ENCODE data around the gene OPN4.
A peak's percentile ranks its signal among the peaks of the same experiment; 100 is the strongest.

The OPN4 gene

DNA sequence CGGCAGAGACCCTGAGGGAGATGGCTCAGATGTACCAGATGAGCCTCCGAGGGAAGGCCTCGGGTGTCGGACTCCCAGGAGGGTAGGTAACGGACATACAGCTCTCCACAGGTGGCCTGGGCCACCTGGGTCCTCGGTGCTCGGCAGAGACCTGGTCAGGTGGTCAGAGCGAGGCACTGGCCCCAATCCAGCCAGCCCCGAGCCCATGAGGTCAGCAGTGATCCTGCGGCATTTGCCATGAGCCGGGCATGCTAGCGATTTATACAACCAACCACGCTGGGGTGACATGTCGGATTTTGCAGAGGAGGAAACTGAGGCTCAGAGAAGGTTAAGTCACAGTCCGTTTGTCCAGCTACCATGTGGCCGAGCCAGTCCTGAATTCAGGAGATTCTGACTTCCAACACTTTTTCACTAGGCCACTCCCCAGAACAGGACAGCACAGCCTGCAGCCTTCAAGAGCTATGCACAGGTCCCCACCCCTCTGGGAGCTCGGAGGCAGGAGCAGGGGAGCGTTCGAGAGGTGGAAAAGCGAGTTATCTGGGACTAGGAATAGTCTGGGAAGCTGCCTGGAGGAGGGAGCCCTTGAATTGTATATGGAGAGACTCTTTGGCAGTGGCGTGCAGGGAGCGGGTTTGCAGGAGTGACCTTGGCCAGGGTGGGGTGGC, 27.5 kb downstream of the OPN4 start:
- no peak for DNase-seq

DNA sequence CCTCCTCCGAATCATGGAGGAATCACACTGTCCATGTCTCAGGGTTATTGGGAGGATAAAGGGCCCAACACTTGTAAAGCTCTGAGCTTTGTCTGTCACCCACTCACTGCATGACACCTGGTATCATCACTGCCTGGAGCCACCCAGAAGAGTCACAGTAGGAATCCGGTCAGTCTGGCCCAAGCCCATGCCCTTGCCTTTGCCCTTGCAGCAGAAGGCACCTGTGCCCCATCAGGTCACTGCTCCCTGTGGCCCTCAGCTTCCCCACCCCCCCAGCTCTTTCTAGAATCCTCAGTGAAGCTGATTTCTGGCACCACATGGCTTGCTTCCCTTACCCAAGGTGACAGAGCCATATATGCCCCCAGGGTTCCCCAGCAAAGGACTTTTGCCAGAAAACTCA, 28.3 kb downstream of the OPN4 start:
- no peak for DNase-seq

DNA sequence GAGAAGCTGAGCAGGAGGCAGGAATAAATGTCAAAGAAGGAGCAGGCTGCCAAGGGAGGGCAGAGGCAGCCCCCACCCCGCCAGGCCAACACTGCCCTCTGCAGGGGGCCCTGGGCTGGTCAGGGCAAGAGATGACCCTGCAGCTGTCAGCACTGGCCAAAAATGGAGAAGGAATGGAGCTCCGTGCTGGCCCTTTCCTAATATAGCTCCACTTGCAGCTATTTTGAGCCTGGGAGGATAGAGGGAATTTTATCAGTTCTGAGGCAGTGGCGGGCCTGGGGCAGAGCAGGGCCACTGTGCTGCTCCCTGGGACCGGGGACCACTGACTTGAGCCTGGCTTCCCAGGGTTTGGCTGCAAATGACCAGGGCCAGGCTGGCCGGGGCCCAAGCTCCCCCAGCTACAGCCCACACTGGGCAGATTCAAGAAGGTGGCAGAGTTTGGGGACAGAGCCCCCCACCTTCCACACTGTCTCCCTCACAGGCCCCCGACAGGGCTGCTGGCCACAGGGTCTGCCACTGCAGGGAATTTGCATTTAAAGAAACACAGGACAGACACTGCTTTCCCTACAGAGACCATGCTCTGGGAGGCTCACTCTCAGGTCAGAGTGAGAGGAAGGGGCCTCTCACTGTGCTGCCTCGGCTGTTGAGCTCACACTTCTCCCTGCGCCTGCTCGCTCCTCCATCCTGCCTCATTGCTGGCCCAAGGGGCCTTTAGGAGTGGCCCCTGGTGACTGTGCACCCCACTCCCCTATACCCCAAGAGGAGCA, 30.2 kb downstream of the OPN4 start:
- no peak for DNase-seq

DNA sequence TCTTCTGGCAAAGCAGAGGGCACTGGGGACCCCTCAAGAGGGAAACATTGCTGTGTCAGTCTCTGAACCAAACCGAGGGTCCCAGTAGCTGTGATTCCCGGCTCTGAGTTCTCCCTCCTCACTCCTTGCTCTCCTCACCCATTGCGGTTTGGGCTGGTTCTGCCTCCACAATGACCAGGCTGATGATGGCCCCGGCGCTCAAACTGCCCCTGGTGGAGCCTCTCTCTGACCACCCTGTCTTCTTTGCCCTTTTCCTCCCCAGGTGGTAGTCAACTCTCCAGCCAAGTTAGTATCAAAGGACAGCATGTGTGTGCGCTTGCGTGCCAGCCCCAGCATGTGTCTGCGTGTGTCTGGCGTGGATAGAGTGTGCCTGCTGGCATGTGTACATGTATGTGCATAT, 31.1 kb downstream of the OPN4 start:
- no peak for DNase-seq

DNA sequence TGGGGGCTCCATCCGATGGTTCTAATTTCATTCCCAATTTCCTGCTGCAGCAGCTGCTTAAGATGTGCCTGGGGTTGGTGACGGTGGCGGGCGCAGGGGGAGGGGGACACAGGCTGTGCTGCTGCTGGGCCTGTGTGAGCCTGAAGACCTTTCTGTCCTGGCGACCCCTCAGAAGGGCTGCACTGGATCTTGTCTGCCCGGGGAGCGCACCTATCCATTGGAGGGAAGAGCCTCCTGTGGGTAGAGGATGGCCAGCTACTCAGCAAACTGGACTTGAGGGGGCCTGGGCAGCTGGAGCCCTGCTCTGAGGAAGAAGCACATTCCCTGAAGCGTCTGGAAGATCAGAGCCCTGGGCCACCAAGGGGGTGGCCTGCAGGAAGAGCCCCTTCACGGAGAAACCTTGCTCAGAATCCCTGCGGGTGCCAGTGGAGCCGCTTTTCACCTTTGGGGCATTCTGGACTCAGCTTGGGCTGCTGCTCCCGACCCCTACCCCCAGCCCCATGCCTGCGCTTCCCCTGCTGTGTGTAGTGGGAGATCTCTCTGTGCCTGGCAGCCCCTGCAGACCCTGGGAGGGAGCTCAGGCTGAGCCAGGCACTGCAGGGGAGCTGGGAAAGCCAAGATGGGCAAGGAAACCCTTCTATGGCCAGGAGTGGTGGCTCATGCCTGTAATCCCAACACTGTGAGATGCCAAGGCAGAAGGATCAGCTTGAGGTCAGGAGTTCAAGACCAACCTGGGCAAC, 31.7 kb downstream of the OPN4 start:
- DNase-seq = no peak

DNA sequence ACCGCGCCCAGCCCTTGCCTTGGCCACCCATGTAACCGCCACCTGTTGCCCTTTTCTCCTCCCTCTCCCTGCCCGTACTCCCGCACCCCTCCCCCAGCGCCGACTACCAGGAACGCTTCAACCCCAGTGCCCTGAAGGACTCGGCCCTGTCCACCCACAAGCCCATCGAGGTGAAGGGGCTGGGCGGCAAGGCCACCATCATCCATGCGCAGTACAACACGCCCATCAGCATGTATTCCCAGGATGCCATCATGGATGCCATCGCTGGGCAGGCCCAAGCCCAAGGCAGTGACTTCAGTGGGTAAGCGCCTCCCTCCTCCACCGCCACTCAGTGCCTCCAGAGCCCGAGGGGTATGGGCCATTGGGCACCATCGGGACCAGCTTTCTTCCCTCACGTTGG, 32.6 kb downstream of the OPN4 start:
- DNase-seq = no peak

DNA sequence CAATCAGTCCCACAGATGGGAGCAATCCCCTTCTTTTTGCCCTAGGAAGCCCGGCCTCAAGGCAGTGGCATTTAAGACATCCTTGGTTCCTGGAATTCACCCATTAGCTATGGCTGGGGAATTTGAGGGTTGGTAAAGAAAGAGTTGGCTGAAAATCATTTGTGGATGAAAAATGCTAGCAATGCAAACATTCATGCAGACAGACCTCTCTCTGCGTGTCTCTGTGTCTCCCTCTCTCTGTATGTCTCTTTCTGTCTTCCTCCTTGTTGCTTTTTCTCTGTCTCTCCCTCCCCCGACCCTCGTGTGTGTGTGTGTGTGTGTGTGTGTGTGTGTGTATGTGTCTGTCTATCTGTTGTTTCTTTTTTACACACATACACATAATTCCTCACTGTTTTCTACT, 33.4 kb downstream of the OPN4 start:
- DNase-seq = no peak

DNA sequence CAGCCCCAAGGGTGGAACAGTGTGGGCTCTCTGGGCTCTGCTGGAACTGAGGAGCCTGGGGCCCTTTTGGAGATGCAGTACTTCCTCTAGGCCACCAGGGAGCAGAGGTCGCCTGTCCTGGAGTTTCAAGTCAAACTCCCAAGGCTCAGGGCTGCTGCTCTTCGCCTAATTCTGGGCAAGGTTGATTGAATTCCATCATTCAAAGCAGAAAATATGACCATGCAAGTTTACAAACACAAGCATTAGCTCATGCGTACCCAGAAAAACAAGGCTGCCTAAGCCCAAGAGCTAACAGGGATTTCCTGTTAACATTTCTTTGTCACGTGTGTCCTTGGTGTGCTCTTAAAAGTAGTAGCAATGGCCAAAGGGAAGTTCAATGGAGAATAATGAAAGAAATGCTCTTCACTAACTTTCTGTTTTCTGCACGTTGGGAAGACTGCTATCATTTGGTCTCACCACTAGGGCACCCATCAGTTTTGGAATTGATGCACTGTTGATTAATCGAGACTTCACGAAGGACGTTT, 34.1 kb downstream of the OPN4 start:
- DNase-seq = peak; percentile 44

DNA sequence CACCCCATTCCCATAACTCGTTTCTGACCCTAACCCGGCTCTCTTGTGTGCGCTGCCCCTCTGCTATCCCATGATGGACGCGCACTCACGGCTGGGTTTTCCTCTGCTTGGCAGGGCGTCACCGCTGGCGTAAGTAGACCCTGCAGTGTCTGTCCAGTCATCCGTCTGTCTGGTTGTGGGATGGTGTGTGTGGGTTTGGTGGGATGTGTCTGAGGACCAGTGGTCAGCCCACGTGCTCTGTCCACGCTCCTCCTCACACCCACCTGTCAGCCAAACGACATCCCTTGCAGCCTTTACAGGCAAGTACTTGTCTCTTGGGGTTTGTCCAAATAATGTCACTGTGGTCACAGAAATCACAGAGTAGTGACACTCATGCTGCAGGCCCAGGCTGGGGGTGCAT, 34.8 kb downstream of the OPN4 start:
- no peak for DNase-seq

DNA sequence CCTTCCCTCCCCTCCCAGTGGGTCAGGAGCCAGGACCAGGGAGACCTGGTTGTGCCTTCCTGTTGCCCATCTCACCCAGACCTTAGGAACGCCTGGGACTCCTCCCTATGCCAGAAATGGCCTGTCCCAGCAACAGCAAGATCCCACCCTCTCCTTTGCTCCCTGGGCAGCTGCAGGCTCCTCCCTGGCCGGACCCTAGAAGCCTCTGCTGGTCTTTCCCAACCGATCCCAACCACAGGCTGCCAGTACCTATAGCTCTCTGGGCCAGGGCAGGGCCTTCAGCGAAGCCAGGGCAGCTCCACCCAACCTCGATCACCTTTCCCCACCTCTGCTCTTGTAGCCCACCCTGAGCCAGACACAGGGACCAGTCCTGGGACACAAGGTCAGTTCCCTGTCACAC, 35.9 kb downstream of the OPN4 start:
- DNase-seq = no peak

DNA sequence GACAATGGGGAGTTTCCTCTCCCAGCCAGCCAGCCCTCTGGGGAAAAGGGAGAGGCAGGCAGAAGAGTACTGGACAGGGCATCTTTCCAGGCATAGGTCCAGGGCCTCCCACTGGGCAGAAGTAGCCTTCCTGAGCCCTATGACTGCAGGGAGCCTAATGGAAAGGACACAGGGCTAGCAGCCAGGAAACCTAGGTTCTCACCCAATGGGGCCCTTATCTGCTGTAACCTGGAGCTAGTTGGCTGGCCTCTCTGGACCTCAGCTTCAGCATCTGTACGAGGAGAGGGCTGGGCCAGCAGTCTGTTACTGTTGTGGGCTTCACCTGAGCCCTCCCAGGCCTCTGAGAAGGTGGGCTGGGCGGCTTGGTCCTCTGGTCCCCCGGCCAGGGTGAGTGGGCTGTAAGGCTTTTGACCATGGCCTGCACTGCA, 36.3 kb downstream of the OPN4 start:
- no peak for DNase-seq

DNA sequence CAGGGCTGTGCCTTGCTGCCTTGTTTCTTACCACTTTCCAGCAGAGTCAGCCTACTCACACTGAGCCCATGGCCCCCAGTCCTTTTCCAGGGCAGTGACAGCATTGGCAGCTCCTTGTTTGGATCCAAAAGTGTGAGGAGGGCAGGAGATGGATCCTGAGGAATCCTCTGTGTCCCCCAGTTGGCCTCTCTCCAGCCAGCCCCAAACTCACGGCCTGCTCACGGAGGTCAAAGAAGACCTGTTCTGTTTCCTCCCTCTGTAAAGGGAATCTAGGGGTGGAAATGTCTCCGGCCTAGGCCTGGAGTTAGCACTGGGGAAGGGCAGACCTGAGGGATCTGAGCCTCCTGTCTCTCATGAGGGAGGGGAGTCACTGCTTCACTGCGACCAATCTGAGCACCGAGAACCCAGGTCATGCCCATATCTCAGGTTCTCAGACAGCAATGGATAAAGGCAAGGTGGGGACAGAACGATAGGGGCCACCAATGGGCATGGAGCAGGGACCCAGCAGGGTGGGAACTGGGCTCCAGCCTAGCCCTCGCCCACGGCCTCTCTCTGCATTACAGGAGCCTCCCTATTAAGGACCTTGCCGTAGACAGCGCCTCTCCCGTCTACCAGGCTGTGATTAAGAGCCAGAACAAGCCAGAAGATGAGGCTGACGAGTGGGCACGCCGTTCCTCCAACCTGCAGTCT, 37.1 kb downstream of the OPN4 start:
- no peak for DNase-seq

DNA sequence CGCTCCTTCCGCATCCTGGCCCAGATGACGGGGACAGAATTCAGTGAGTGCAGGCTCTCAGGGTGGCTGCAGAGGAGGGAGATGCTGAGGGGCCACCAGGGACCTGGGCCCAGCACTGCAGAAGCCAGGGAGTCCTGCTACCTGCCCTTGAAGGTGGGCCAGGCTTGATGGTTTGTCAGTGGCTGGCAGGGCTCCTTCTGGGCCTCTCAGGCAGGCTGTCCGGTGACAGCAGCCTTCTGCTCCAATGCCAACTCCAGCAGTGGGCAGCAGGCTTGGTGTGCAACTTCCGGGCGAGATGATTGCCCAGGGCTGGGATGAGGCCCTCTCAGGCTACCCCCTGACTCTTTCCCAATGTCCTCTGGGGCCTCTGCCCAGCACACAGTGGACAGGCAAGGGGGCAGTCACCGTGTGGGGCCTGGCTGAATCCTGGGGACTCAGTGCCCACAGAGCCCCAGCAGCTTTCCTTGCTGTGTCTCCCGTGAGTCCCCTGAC, 37.7 kb downstream of the OPN4 start:
- DNase-seq = no peak

DNA sequence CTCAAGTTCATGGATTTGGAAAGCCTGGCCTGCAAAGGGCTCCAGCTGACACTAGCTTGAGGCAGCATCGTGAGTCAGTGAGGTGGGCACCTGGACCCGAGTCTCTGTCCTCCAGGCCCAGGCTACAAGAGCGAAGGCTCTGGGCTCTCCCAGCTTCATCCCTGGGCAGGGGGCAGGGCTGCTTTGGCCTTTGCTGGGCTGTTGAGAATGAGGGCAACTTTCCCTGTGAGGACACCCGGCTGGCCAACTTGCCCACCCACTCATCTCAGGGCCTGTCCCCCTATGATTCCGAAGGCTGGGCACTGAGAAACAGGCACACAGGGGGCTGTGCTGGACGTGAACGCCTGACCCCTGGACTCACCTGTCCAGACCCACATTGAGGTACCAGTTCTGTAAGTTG, 38.3 kb downstream of the OPN4 start:
- DNase-seq = no peak

DNA sequence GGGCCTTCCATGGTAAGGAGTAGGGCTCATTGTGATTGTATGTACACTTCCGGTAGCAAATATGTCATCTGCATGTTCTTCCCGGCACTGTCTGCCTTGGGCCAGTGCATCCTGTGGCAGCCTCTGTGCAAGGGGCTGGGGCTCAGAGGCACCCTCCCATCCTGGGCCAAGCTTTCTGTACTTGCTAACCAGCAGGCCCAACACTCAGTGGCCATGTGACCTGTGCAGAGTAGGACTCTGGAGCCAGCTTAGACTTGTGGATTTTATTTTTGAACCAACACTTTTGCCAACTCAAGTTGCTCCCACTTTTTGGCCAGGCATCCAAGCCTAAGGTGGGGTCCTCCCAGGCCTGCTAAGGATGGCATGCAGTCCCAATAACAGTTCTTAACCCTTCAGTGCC, 38.9 kb downstream of the OPN4 start:
- no peak for DNase-seq

DNA sequence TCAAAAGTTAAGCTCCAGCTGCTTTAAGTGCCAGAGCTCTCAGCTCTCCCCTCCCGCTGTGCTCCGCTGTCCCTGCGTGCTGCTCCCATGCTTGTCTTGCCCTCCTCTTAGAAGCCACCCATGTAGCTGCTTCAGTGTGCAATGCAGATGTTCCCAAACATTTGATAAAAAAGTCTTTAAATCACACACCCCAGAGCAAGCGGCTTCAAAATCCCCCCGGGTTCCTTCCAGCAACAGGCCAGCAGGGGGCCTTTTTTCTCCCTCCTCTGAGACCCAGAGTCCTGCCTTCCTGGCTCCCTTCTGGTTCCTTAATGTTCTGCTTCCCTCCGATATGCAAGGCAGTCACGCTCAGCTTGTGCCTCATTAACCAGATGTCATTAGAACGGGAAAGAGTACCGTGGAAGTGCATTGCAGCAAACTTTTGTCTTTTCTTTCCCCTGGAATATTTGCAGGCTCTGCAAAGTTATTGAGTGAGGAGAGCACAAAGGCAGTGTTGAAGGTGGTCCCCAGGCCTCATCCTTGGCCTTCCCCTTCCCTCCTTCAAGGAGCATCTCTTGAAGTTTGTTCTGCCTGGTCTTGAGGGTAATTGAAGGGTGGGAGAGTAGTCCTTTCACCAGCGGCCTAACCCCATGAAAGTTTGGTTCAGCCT, 39.5 kb downstream of the OPN4 start:
- peak; percentile 23 for DNase-seq

DNA sequence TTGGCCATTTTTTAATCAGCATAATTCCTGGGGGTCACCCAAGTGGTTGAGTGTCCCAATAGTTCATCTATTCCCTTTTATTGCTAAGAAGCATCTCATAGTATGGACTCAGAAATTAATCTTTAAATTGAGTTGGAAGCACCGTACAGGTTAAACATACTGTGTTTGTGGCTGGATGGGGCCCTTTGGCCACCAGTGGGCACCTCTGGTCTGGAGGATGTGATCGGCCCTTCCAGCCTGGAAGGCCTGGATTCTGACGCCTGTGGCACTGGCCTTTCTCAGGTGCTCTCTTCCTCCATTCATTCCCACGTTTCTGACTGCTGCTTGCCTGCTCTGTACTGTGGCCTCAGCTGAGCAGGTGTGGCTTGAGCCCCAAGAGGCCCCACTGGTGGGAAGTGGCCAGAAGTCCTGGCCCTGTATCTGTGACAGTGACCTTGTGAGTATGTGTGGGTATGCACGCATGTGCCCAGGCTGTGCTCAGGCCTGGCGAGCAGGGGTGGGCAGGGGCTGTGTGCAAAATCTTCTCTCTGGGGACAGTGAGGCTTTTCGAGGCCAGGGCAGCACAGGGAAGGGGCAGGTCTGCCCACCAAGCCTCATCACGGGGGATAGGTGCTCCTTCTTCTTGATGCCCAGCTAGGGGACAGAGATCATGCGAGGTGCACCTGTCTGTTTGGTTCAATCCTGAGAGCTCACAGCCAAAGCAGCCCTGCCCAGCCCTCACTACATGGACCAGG, 44.0 kb downstream of the OPN4 start:
- no peak for DNase-seq

DNA sequence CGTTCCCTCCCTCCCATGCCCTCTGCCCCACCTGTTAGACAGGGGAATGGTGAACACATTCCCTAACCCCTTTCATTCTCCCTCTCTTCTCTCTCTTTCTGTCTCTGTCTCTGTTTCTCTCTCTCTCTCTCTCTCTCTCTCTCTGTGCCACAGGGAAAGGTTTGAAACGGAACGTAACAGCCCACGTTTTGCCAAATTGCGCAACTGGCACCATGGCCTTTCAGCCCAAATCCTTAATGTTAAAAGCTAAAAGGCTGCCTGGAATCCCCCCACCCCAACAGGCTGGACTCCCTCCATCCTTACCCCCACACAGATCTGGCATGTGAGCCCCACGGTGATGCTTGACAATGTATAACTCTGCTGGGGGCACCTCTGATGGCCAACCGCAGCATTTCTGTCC, 44.8 kb downstream of the OPN4 start:
- DNase-seq = no peak

DNA sequence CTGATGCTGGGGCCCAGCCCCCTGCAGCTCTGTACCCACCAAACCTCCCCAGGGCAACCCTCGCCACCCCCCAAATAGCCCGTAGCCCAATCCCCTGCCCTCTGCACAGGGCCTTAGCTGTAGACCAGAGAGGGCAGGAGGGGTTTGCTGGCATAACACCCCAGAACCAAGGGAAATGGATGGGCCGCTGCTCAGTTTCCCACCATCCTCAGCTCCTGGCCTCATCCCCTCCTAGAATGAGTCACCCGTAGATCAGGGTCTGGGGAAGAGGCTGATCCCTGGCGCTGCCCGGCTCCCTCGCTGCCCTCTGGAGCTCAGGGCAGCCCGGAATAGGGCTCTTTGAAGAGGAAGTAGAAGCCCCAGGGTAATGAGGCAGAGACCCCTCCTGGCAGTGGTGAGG, 45.2 kb downstream of the OPN4 start:
- no peak for DNase-seq

DNA sequence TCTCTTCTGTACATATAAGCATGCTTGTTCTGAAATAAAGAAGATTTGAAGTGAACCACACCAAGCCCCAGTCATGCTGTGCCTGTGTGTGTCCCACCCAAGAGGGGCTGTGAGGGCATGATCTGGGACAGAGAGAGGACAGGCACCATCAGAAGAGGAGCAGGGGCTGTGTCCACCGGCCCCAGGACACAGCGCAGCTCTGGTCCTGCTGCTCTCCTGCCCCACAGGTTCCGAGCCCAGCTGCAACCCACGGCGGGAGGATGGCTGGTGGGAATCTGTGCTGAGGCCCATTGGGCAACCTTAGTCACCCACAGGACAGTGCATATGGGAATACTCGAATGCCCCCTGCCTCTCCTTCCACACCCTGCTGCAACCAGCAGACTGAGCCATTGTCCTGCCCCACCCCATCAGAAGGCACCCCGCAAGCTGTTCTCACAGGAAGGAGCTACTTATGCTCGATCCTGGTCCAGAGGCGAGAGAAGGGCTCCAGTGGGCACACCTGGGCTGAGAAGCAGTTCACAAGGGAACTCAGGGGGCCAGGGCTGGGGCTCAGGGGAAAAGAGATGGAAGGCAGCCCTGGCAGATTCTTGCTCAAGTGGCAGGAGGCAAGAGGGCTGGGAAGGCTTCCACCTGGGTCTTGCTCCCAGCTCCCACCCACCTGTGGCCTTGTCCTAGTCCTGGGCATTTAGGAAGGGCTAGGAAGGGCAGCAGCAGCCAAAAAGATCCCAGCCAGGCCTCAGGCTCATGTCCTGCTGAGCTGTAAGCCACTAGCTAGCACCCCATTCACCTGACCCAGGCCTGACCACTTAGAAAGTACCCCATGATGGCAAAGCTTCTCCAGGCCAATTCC, 45.9 kb downstream of the OPN4 start:
- DNase-seq = no peak

Data from activated naive CD4-positive, alpha-beta T cell treated with anti-CD3 and anti-CD28 coated beads, Interleukin-2, amount 50 U/mL, for 16 hours (primary cell).